HG02885 (cell line): Measurements from ENCODE around the gene CNOT4.

ENCODE experiments used
- ATAC-seq: cut with Tn5 transposase; IDR thresholded peaks from one replicate; pipeline ENCODE4 v1.9.1; 2021; ENCODE audit warnings: mild to moderate bottlenecking; ENCODE audit not compliant: unreplicated experiment, poor library complexity

Gene CNOT4, protein sequence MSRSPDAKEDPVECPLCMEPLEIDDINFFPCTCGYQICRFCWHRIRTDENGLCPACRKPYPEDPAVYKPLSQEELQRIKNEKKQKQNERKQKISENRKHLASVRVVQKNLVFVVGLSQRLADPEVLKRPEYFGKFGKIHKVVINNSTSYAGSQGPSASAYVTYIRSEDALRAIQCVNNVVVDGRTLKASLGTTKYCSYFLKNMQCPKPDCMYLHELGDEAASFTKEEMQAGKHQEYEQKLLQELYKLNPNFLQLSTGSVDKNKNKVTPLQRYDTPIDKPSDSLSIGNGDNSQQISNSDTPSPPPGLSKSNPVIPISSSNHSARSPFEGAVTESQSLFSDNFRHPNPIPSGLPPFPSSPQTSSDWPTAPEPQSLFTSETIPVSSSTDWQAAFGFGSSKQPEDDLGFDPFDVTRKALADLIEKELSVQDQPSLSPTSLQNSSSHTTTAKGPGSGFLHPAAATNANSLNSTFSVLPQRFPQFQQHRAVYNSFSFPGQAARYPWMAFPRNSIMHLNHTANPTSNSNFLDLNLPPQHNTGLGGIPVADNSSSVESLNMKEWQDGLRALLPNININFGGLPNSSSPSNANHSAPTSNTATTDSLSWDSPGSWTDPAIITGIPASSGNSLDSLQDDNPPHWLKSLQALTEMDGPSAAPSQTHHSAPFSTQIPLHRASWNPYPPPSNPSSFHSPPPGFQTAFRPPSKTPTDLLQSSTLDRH

DNA sequence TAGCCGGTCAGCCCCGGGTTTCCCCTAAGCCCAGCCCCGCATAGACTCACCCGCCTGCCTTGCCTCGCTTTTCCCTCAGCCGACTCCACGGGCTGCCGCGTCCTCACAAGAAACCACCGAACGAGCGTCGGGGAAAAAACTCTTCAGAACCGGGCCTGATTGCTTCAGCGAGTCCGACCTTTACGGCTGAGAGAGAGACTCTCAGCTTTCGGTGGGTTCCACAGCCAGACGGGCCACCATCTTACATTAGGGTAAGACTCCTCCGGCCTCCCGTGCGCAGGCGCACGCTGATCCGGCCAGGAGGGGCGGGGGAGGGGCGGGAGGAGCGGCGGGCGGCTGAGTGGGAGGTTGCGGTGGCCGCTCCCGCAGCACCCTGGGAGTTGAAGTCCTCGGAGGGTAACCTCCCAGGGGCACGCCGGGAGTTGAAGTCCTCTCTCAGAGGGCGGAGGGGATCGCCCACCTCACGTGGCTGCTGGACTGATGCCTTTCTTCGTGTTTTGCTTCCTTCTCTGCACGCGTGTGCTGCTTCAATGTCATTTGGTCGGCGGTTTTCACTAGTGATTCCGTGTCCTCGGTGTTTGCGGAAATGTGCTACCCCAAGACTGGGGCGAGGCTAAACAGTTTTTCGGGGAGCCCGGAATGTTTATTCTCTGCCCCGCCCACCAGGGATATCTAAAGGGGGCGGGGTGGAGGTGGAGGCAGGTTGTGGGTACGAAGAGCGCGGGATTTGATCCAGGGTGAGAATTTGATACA is at the start of gene CNOT4:
TSS of gene CNOT4 (minus strand) at position 264 of the 753 bp plus-strand sequence. CDS start 71,771 bp downstream, outside the sequence.
- ATAC-seq = peak; percentile 93

DNA sequence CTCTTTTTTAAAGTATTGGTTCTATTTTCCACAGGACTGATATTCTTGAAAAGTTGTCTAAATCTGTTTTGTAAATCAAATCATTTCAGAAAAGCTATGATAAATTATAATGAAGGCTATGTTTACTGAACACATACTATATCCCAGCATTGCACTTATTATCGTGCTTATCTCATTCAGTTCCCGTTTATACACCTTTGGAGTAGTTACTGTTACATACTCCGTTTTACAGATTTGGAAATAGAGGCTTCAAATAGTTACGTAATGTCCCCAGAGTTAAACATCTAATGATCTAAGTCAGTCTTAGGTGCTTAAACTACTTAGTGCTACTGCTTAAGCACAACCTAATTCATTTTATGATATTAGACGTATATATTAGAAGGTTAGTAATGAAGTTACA is 49.0 kb upstream of the CNOT4 start:
- no peak for ATAC-seq

DNA sequence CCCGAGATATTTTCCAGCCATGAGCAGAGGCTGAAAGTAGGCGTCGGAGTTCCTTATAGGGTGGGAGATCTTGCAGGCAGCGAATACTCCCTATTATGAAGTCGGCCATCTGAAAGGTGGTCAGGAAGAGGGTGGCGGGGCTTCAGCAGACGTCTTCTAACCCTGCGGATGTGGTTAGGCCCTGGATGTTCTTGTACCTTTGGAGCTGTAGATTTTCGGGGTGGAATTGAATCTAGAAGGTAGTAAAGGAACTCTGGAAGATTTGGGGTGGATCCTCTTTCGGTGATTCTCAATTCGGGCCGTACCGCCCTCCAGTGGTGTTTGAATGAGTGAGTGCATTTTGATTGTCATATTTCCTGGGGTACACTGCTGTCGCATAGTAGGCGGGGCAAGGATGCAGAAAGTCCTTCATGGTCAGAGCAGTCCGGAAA is 48.5 kb upstream of the CNOT4 start:
- ATAC-seq = peak; percentile 75

DNA sequence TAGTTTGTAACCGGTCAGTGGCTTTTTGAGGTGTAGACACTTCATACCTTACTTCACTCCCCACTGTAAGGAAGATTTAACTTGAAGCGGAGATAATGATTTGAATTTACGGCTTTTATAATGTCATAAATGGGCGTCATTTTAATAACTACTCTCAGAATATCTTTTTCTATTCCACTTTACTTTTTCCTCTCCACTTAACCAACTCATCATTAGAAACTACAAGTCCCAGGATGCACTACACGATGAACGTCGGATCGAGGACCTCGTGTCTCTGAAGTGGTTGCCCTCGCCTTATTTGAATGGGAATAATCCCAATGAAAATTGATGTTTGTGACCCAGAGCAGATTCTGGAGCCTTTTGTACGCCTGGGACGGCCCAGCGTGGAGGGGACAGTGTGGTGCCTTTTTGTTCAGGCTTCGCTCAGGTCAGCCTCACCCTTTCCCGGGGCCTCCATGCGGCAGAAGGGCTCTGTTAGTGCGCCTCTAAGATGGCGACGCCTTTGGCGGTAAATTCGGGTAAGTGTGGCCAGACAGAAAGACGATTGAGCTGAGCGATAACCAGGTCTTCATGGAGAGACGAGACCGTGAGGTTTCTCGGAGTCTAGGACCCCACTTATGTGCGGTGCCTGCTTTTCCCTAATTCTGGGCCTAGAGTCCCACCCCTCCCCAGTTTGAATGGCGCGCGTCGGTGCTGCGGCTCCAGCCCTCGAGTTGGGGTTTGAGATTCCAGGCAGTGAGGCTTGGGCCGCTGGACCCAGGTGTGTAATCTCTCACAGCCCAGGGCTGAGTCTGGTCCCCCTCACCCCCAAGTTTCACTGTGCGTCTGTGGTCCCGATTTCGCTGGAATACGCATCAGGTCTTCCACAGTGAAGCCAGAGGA is 47.8 kb upstream of the CNOT4 start, which contains the start of gene NUP205:
TSS of gene NUP205 (plus strand) at position 463 of the 882 bp plus-strand sequence. CDS start at position 491, 28 bp downstream.
- peak; percentile 73 for ATAC-seq

DNA sequence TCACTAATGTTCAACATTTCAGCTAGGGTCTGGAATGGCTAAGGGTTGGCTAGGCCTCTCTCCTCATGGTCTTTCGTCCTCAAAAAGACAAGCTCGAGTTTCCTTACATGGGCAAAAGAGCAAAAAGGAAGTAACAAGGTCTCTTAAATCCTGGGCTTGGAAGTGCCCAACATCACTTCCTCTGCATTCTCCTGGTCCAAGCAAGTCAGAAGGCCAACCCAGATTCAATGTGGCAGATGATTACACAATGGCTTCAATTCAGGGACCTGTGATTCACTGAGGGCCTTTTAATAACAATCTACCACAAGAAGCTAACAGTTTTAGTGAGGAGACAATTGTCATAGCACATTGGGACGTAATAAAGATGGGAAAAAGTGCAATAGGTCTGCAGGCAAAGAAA is 43.4 kb upstream of the CNOT4 start:
- no peak for ATAC-seq

DNA sequence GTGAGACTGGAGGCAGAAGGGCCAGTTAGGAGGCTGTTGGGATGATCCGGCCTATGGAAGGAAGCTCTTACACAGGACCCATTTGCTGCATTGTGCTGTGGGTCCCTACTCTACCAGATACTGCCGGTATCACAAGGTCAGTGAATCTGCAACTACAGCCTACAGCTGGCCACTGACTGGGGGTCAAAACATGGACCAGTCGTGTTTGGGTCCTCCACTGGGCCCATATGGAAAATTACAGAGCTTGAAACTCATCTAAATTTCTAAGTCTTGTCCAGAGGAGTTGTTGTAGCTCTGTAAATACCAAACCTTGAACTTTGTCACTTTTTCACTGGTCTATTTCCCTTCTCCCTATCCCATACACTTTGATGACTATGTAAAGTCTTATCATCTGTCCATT is 42.2 kb upstream of the CNOT4 start:
- ATAC-seq = no peak

DNA sequence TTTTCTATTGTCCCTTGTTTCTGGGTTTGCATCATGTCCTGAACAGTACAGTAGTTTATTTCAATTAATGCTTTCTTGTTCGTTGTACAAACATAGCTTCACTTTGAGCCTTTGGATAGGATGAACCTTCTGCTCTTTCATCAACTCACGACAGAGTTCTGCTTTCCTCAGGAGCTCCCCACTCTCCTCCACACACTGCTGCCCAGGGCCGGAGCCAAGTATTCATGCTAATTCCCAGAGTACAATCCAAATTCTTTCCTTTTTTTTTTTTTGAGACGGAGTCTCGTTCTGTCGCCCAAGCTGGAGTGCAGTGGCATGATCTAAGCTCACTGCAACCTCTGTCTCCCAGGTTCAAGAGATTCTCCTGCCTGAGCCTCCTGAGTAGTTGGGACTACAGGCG is 40.3 kb upstream of the CNOT4 start:
- ATAC-seq = no peak

DNA sequence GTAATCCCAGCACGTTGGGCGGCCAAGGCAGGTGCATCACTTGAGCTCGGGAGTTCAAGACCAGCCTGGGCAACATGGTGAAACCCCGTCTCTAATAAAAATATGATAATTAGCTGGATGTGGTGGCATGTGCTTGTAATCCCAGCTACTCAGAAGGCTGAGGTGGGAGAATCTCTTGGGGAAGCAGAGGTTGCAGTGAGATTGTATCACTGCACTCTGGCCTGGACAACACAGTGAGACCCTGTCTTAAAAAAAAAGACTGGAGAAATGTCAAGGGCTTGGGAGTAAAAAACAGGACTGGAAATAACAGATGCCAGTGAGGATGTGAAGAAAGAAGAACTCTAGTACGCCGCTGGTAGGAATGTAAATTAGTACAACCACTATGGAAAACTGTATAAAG is 31.1 kb upstream of the CNOT4 start:
- no peak for ATAC-seq

DNA sequence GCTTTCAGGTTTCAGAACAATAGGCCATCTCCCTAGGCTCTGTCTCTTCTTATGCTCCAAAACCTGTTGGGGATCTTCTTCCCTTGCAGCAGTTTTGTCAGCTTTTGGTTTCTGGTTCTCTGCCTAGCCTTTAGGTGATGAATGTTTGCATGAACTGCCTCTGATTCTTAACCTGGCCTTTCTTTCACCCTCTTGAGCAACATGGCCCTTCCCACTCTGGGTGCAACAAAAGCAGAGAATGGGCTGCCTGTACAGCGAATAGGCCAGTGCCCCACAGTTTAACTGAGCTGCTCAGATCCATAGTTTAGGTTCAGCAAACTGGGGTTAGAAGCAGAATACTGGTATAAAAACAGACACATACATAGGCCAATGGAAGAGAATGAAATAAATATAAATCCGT is 29.7 kb upstream of the CNOT4 start:
- ATAC-seq = no peak

DNA sequence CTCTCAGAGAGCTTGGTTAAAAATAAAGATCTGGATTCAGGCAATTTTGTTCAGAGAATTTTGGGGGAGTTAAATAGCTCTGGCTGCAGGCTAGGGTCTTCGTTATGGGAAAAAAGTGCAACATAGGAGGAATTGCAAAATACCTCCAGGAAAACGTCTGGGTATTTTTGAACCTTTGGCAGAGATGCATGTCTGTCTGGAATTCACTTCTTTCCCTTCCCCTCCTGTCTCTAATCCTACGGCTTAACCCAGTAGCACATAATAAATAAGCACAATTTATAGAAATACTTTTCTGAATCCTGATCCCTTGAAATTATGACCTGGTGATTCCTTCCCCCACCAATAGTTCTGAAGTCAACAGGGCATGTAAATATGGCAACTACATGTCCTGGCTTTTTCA is 28.5 kb upstream of the CNOT4 start:
- ATAC-seq = no peak

DNA sequence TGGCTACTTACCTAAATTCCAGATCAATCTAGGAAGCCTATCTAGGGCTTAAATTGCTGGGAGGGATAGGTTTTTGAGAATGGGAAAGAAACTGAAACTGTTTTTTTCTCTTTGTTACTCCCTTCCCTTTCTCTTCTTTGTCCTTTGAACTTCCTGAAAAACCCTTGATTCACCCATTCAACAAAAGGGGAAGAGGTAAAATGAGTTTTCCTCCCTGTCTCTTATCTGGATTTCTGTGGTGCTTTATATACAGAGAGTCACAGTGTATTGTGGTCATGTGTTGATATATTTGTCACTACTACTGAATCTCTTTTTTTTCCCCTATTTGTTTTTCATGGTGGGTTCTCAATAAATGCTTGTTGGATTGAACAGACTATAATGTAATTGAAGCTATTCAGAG is 28.0 kb upstream of the CNOT4 start:
- no peak for ATAC-seq

DNA sequence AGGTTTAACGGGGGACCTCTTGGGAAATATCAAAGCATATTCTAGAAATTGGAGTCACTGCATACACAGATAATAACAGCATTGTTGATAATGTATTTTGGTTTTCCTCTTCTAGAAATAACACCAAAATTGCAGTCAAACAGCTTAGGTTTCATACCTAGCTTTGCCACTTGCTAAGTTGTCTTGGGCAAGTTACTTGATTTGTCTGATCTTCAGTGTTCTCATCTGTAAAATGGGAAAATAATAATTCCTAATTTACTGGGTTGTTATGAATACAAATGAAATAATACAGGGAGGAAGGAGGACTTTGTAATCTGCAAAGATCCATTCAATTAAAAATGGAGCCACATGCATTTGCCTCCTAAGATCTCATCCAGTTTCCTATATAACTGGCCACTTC is 27.6 kb upstream of the CNOT4 start:
- ATAC-seq = no peak

DNA sequence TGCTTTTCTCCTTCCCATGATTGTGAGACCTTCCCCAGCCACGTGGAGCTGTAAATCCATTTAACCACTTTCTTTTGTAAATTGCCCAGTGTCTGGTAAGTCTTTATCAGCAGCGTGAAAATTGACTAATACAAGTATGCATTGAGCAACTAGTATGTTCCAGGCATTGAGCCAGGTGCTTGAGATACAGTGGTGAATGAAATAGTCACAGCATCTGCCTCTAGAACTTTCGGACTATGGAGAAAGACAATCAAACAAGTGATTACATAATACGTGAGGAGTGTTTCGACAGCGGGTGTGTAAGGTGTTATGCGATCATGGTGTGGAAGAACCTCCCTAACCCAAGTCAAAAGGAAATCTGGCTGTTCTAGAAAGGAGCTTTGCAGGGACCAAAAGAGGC is 26.2 kb upstream of the CNOT4 start:
- ATAC-seq = no peak

DNA sequence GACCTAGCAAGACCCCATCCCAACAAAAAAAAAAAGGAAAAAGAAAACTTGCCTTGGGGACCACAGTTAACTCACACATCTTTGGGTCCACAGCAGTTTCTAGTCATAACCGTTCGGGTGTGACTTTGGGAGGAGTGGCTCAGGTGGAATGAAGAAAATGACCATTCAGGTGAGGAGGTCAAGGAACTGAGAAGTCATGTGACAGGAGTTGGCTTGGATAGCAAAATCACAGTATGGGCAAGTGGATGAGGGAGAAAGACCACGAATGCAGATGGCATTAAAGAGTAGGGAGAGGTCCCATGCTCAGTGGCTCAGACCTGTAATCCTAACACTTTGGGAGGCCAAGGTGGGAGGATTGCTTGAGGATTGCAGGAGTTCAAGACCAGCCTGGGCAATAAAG is 17.1 kb upstream of the CNOT4 start:
- ATAC-seq = no peak

DNA sequence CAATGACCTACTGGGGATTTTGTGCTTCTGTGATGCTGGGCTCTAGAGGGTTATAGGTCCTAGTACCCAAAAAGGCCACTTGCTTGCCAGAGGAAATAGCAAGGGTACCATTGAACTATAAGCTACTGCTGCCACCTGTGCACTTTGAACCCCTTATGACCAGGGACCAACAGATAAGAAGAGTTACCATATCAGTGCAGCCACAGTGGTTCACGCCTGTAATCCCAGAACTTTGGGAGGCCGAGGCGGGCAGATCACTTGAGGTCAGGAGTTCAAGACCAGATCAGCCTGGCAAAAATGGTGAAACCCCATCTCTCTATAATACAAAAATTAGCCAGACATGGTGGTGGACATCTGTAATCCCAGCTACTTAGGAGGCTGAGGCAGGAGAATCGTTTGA is 15.5 kb upstream of the CNOT4 start:
- ATAC-seq = no peak

DNA sequence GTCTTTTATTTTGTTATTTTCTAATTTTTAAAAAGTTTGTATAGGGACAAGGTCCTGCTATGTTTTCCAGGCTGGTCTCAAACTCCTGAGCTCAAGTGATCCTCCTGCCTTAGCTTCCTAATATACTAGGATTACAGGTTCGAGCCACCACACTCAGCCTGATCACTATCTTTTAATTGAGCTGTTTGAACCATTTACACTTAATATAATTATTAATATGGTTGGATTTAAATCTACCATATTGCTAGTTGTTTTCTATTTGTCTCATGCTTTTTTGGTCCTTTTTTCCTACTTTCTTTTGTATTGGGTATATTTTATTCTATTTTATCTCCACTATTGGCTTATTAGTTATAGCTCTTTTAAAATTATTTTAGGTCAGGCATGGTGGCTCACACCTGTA is 13.2 kb upstream of the CNOT4 start:
- ATAC-seq = no peak

DNA sequence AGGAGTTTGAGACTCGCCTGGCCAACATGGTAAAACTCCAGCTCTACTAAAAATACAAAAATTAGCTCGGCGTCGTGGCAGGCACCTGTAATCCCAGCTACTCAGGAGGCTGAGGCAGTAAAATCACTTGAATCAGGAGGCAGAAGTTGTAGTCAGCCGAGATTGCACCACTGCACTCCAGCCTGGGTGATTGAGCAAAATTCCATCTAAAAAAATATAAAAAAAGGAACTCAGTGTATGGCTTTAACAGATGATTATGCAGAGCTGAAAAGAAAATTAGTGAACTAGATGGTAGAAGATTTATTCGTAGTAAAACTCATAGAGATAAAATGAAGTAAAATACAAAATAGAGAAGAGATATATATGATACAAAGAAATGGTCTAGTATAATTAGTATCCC is 12.6 kb upstream of the CNOT4 start:
- ATAC-seq = no peak

DNA sequence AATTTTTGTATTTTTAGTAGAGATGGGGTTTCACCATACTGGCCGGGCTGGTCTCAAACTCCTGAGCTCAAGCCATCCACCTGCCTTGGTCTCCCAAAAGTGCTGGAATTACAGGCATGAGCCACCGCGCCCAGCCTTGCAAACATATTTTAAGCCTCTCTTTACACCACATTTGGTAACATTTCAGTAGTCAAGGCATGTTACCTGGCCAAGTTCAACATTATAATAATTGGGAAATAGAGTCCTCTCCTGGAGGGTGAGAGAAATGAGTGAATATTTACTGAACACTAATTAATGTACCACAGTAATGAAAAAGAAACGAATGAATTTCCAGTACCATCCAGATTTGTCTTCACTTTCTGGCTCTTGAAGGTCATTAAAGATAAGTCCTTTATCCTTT is 10.0 kb upstream of the CNOT4 start:
- ATAC-seq = no peak

DNA sequence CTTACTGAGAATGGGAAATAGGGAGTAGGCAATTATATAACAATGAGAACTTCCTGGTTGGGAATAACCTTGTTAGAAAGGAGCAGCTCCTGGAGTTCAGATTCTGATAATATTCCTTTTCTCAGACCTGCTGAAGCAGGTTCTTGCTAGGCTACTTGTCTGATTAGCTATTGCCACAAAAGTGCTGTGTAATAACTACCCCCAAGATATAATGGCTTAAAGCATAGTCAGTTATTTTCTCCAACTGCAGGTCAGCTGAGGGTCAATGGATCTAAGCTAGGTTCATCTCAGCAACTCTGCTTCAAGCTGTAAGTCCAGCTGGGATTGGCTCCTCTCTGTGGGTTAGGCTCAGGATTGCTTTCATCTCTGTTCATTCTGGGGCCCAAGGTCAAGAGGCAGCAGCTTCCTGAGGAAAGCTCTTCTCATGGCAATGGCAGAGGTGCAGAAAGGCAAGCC is 9.4 kb upstream of the CNOT4 start:
- ATAC-seq = no peak

DNA sequence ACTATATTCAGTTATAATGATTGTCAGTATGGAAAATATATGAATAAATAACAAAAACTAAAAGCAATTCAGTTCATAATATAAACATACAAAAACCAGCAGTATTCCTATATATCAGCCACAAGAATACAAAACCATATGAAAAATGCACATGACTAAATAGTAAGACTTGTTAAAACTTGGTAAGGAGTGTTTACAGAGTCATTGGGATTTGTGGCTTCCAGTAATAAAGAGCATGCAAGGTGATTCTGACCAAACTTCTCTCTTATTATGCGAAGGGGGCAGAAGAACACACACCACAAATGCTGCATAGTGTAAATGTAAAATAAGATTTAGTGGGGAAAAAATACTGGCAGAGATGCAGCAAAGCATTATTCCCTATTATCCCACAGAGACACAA is 8.8 kb upstream of the CNOT4 start:
- ATAC-seq = no peak
